ENCODE results near the gene DDX3Y. TPM values are rescaled to one million over a fixed set of nuclear protein-coding genes. Genes with fewer than 3 reads are reported as not detected.
A peak's percentile ranks its signal among the peaks of the same experiment; 100 is the strongest.

The DDX3Y gene
- total RNA-seq, result 155 and 164 TPM in 2 replicates
- total RNA-seq (2013), result 151 TPM
- not detected in 2 replicates for polyA plus RNA-seq
- polyA minus RNA-seq, result not detected in 2 replicates

GRCh38 chrY:12904618-12905516 is at the start of gene DDX3Y:
DDX3Y (plus strand) TSS chrY:12904868; CDS start chrY:12904937, 69 bp downstream.
- H3K36me3 ChIP-seq (replicated peaks in 1 of 2; ENCODE audit: control extremely low read depth in 1 of 2, control insufficient read depth in 1 of 2, extremely low read depth in 1 of 2, insufficient read depth in 2 of 2, low read length in 1 of 2), result peaks cover 0 to 5% of the 10 kb centered on the region in 2 experiments
- Mint-ChIP-seq H3K27ac (peak within 1 kb of the TSS; percentile 100), H3K9me3 (ENCODE audit: insufficient read depth) (no peaks in the 10 kb centered on the region), H3K4me3 (peak within 1 kb of the TSS; percentile 100), H3K27me3 (no peaks in the 10 kb centered on the region), H3K4me1 (peaks cover 23% of the 10 kb centered on the region)
- POLR2A ChIA-PET, result interaction anchor here (0.7 kb wide), 1 partner anchor 150 kb away, joined by 3 read pairs; no protein-coding TSS in a partner anchor
- no peak within 1 kb of the TSS for H3K4me2 ChIP-seq (replicated peaks; ENCODE audit: low read depth, low read length, poor library complexity, severe bottlenecking)
- H3K4me1 ChIP-seq (ENCODE audit: control insufficient read depth in 2 of 2, insufficient read depth in 2 of 2, low read length in 2 of 2), result peaks cover 0 to 13% of the 10 kb centered on the region in 2 donors
- no peaks in the 10 kb centered on the region for H3K79me2 ChIP-seq (ENCODE audit: control insufficient read depth, insufficient read depth, low read length)
- ATAC-seq (ENCODE audit: low read depth) (peak; percentile 92), DNase-seq (peak; percentile 94)
- peak within 1 kb of the TSS in 2 of 5 experiments; percentile 91 to 98 for H3K4me3 ChIP-seq (ENCODE audit: control extremely low read depth in 1 of 5, extremely low read depth in 1 of 5, insufficient read depth in 1 of 5, low read depth in 2 of 5, low read length in 4 of 5)
- under 1% methylated on average over 51 of the region's 54 CpGs for WGBS (ENCODE audit: insufficient coverage)
- H3K9ac ChIP-seq (ENCODE audit: low read length), result no peak within 1 kb of the TSS
- H3K27ac ChIP-seq (ENCODE audit: low read length in 2 of 2), result peak within 1 kb of the TSS in 1 of 2 donors; percentile 100
- intact Hi-C loops (cut with micrococcal nuclease), result loop anchor here (1.0 to 5.0 kb wide), 4 partner anchors 242 to 798 kb away; partner anchors contain the start of gene TMSB4Y
- H2AFZ ChIP-seq (ENCODE audit: insufficient read depth, low read depth, low read length, poor library complexity, severe bottlenecking), result no peak within 1 kb of the TSS
- CTCF ChIA-PET, result no interaction called here
- TF ChIP-seq, protein P1, sequence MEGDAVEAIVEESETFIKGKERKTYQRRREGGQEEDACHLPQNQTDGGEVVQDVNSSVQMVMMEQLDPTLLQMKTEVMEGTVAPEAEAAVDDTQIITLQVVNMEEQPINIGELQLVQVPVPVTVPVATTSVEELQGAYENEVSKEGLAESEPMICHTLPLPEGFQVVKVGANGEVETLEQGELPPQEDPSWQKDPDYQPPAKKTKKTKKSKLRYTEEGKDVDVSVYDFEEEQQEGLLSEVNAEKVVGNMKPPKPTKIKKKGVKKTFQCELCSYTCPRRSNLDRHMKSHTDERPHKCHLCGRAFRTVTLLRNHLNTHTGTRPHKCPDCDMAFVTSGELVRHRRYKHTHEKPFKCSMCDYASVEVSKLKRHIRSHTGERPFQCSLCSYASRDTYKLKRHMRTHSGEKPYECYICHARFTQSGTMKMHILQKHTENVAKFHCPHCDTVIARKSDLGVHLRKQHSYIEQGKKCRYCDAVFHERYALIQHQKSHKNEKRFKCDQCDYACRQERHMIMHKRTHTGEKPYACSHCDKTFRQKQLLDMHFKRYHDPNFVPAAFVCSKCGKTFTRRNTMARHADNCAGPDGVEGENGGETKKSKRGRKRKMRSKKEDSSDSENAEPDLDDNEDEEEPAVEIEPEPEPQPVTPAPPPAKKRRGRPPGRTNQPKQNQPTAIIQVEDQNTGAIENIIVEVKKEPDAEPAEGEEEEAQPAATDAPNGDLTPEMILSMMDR (IDR thresholded peaks at IDR 0.05), result no peak
- TF ChIP-seq EZH2 (IDR thresholded peaks at IDR 0.05; ENCODE audit: borderline replicate concordance, insufficient read depth, low read depth, low read length, poor library complexity, severe bottlenecking), result no peak
- no peaks in the 10 kb centered on the region for H3K27me3 ChIP-seq (replicated peaks in 1 of 4; ENCODE audit: control extremely low read depth in 1 of 4, control insufficient read depth in 3 of 4, insufficient read depth in 4 of 4, low read length in 3 of 4)
- H3K9me3 ChIP-seq (ENCODE audit: control extremely low read depth in 1 of 3, control insufficient read depth in 2 of 3, insufficient read depth in 1 of 3, low read length in 2 of 3), result peaks cover 0 to 3% (median 0%) of the 10 kb centered on the region in 3 donors
- H4K20me1 ChIP-seq (ENCODE audit: control insufficient read depth, insufficient read depth, low read length, poor library complexity, severe bottlenecking), result no peaks in the 10 kb centered on the region

DNA sequence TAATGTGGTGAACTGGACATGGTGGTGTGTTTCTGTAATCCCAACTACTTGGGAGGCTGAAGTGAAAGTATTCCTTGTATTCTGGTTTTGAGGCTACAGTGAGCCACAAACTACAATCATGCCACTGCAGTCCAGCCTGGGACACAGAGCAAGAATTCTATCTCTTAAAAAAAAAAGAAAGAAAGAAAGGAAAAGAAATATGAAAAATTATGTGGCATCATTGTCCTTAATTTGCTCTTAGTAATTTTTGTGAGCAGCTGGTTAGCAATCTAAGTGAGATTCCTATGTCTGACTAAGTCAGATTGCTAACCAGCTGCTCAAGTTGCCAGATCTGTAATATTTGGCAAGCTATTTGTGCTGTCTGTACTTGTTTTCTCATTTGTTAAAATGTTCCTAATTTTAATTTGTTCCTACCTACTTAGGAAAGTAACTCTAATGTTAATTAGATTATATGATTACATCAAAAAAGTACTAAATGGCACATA is 48.8 kb upstream of the DDX3Y start:
- H3K27ac Mint-ChIP-seq, result no peak overlapping the region
- CTCF ChIA-PET, result no interaction called here
- H3K4me2 ChIP-seq (replicated peaks; ENCODE audit: low read depth, low read length, poor library complexity, severe bottlenecking), result no peak overlapping the region

More for the DNA sequence above, 48.8 kb upstream of the DDX3Y start:
- Histone ChIP-seq H4K20me1 (ENCODE audit: control insufficient read depth, insufficient read depth, low read length, poor library complexity, severe bottlenecking) (no peaks in the 10 kb centered on the region), H3K9ac (ENCODE audit: low read length) (no peak overlapping the region), H3K4me1 (ENCODE audit: control insufficient read depth in 2 of 2, insufficient read depth in 2 of 2, low read length in 2 of 2) (no peaks in the 10 kb centered on the region), H2AFZ (ENCODE audit: insufficient read depth, low read depth, low read length, poor library complexity, severe bottlenecking) (no peak overlapping the region), H3K9me3 (ENCODE audit: control extremely low read depth in 1 of 3, control insufficient read depth in 2 of 3, insufficient read depth in 1 of 3, low read length in 2 of 3) (no peaks in the 10 kb centered on the region), H3K27ac (ENCODE audit: low read length in 2 of 2) (no peak overlapping the region), H3K79me2 (ENCODE audit: control insufficient read depth, insufficient read depth, low read length) (no peaks in the 10 kb centered on the region), H3K27me3 (replicated peaks in 1 of 4; ENCODE audit: control extremely low read depth in 1 of 4, control insufficient read depth in 3 of 4, insufficient read depth in 4 of 4, low read length in 3 of 4) (no peaks in the 10 kb centered on the region), H3K36me3 (replicated peaks in 1 of 2; ENCODE audit: control extremely low read depth in 1 of 2, control insufficient read depth in 1 of 2, extremely low read depth in 1 of 2, insufficient read depth in 2 of 2, low read length in 1 of 2) (peaks cover 0 to 20% of the 10 kb centered on the region in 2 experiments), H3K4me3 (ENCODE audit: control extremely low read depth in 1 of 5, extremely low read depth in 1 of 5, insufficient read depth in 1 of 5, low read depth in 2 of 5, low read length in 4 of 5) (no peak overlapping the region)
- DNase-seq (no peak), ATAC-seq (ENCODE audit: low read depth) (no peak)
- TF ChIP-seq, protein P1 (IDR thresholded peaks at IDR 0.05), result no peak
- Mint-ChIP-seq H3K27me3 (no peaks in the 10 kb centered on the region), H3K4me3 (no peak overlapping the region), H3K9me3 (ENCODE audit: insufficient read depth) (no peaks in the 10 kb centered on the region), H3K4me1 (no peaks in the 10 kb centered on the region)
- intact Hi-C loops (cut with micrococcal nuclease), result no loop called here
- POLR2A ChIA-PET, result no interaction called here
